ENCODE data around the gene ACOXL. TPM values are rescaled to one million over a fixed set of nuclear protein-coding genes. Genes with fewer than 3 reads are reported as not detected.
A peak's percentile ranks its signal among the peaks of the same experiment; 100 is the strongest.

ACOXL gene
- total and polyA plus RNA-seq, 9 of the 15 experiments (the other 6 are each of a cell fraction or from before 2014, with no cell fraction given) = 0.31 to 0.56 TPM; not detected in 7

GRCh38 chr2:110980339-110981062, 248.1 kb downstream of the ACOXL start (continued):
- TF ChIP-seq E2F1 (CRISPR knock-in tag; IDR thresholded peaks at IDR 0.05) = no peak

DNA sequence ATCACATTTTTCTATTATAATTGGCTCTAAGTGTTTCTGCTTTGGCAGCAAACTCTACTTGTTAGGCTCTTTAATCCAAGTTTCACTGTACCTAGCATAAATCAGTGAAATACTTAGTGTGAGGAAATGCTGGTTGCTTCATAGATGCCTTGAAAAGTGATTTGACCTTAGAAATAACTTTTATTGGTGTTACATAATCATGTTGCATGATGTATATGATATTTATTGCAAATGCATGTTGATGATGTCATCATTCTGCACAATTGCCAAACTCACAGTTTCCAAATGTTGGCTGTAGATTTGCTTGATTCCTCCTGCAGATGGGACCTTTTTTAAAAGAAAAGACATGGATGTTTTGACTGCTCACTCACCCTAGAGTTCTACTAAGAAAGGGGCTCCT, 250.8 kb downstream of the ACOXL start:
- H4K20me1 ChIP-seq (replicated peaks; ENCODE audit: control insufficient read depth, insufficient read depth, low read length) = no peaks in the 10 kb centered on the region
- H3K4me2 ChIP-seq (ENCODE audit: insufficient read depth, low read length) = no peak overlapping the region
- BruUV-seq (replicated peaks) = no TSS peak
- in situ Hi-C loops (cut with MboI) (no loop called here), intact Hi-C loops (cut with micrococcal nuclease) (no loop called here)
- CTCF ChIA-PET (ENCODE audit: low intra/inter-chr PET ratio) = no interaction called here
- no peaks in the 10 kb centered on the region for H3K9me1 ChIP-seq (ENCODE audit: control insufficient read depth, insufficient read depth, low read length)
- H3K27ac ChIP-seq (ENCODE audit: extremely low read depth, low read depth, low read length) = no peak overlapping the region
- H3K9ac ChIP-seq (ENCODE audit: insufficient read depth in 1 of 2, low read depth in 2 of 2, low read length in 2 of 2) = no peak overlapping the region
- H3K9me3 ChIP-seq (replicated peaks; ENCODE audit: control insufficient read depth, insufficient read depth, low read depth, low read length) = no peaks in the 10 kb centered on the region
- no peak for FAIRE-seq
- H3K36me3 ChIP-seq (ENCODE audit: control insufficient read depth, insufficient read depth, low read length) = no peaks in the 10 kb centered on the region
- no peak for DNase-seq (ENCODE audit: extremely low read depth in 1 of 4, low spot score in 3 of 4)
- H3K79me2 ChIP-seq (ENCODE audit: control insufficient read depth, insufficient read depth, low read length) = no peaks in the 10 kb centered on the region
- peaks cover 22 to 46% of the 10 kb centered on the region in 2 experiments for H3K27me3 ChIP-seq (ENCODE audit: control insufficient read depth in 2 of 2, insufficient read depth in 2 of 2, low read length in 2 of 2)
- no peak overlapping the region for H3K4me3 ChIP-seq
- TF ChIP-seq DIDO1 (tag; IDR thresholded peaks at IDR 0.05; ENCODE audit: low read depth) = no peak
- peak; percentile 72 for TF ChIP-seq ATF3 (IDR thresholded peaks at IDR 0.05)
- no peak for TF ChIP-seq ATF3 (CRISPR knock-in tag; conservative IDR thresholded peaks at IDR 0.05)
- no peak for TF ChIP-seq CTBP1 (IDR thresholded peaks at IDR 0.05; ENCODE audit: borderline replicate concordance)
- no peak for TF ChIP-seq CEBPG (CRISPR knock-in tag; IDR thresholded peaks at IDR 0.05)
- TF ChIP-seq CEBPG (tag; conservative IDR thresholded peaks at IDR 0.05 in 1 of 2, IDR thresholded peaks at IDR 0.05 in 1 of 2) = 0 out of 4 replicates have a peak, but pooled peaks have one; percentile 21 to 30
- TF ChIP-seq, protein P1, sequence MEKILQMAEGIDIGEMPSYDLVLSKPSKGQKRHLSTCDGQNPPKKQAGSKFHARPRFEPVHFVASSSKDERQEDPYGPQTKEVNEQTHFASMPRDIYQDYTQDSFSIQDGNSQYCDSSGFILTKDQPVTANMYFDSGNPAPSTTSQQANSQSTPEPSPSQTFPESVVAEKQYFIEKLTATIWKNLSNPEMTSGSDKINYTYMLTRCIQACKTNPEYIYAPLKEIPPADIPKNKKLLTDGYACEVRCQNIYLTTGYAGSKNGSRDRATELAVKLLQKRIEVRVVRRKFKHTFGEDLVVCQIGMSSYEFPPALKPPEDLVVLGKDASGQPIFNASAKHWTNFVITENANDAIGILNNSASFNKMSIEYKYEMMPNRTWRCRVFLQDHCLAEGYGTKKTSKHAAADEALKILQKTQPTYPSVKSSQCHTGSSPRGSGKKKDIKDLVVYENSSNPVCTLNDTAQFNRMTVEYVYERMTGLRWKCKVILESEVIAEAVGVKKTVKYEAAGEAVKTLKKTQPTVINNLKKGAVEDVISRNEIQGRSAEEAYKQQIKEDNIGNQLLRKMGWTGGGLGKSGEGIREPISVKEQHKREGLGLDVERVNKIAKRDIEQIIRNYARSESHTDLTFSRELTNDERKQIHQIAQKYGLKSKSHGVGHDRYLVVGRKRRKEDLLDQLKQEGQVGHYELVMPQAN (IDR thresholded peaks at IDR 0.05; ENCODE audit: borderline replicate concordance) = no peak
- POLR2A ChIA-PET = no interaction called here
- no peak overlapping the region for H2AFZ ChIP-seq (ENCODE audit: low read depth, low read length)
- no peak for ATAC-seq
- H3K4me1 ChIP-seq (replicated peaks in 1 of 2; ENCODE audit: control insufficient read depth in 2 of 2, insufficient read depth in 2 of 2, low read length in 2 of 2) = no peaks in the 10 kb centered on the region

All from K562 (cell line).